HepG2 (cell line): ENCODE data around the gene TXN2. TPM values are rescaled to one million over a fixed set of nuclear protein-coding genes. Genes with fewer than 3 reads are reported as not detected.

Experiments
- ATAC-seq: fragments of 200-7000 bp; cut with Tn5 transposase; 3 replicates; pipeline ENCODE4 v1.9.1; 2020; ENCODE audit warnings: mild to moderate bottlenecking, moderate library complexity
- BruUV-seq: library from RNA; stranded (reverse); fragments of 400-500 nt; replicated peaks from 2 replicates; lab custom pipeline; 2021; lab: Mats Ljungman, UMichigan
- CTCF ChIA-PET: fragments of 300-600 bp; formaldehyde crosslinking; extraction: SDS; loops from one replicate; lab custom pipeline; 2021; ENCODE audit warnings: low total read pairs, inconsistent platforms, low intra/inter-chr PET ratio; lab: Yijun Ruan, JAX
- POLR2A ChIA-PET: fragments of 350-600 bp; sonication (Branson Sonifier 250); formaldehyde crosslinking; loops from one replicate; lab custom pipeline; 2020; ENCODE audit warnings: antibody characterized with exemption, inconsistent platforms; lab: Yijun Ruan, JAX
- DNase-seq: peaks from one replicate; pipeline ENCODE4 v3.0.0-alpha.2; 2015; ENCODE audit warnings: low spot score
- FAIRE-seq: peaks from 3 replicates; lab custom pipeline; 2011; peaks lifted over from hg19 to GRCh38; lab: Jason Lieb, UNC
- H2AFZ ChIP-seq: one replicate; pipeline ENCODE4 v1.6.1; 2011; ENCODE audit warnings: low read length, inconsistent platforms
- H3K27ac ChIP-seq: fragments of 300-600 bp; 3 replicates; pipeline ENCODE4 v1.8.0; 2011; ENCODE audit warnings: mixed run types, mild to moderate bottlenecking, mixed read lengths, low read length, inconsistent platforms; ENCODE audit not compliant: insufficient read depth; ENCODE audit errors: extremely low read length
- H3K27me3 ChIP-seq, 2 experiments: fragments of 200-600 bp in 1 of 2; 2 replicates in 1 of 2; 3 replicates in 1 of 2; pipeline versions ENCODE4 v1.6.0 to v1.8.0; 2011; ENCODE audit warnings: low read length in 2 of 2, mild to moderate bottlenecking in 2 of 2, moderate library complexity in 2 of 2, inconsistent platforms in 1 of 2; ENCODE audit not compliant: insufficient read depth in 2 of 2, control insufficient read depth in 1 of 2
- H3K36me3 ChIP-seq, 2 experiments: fragments of 200-600 bp in 1 of 2; replicated peaks in 1 of 2; 2 replicates in 1 of 2; 3 replicates in 1 of 2; pipeline versions ENCODE4 v1.5.1 to v1.8.0; 2011; ENCODE audit warnings: low read length in 2 of 2, inconsistent platforms in 1 of 2; ENCODE audit not compliant: insufficient read depth in 2 of 2, control insufficient read depth in 1 of 2
- H3K4me1 ChIP-seq: 2 replicates; pipeline ENCODE4 v1.5.1; 2012; ENCODE audit warnings: low read length, inconsistent platforms; ENCODE audit not compliant: insufficient read depth
- H3K4me2 ChIP-seq: 2 replicates; pipeline ENCODE4 v1.6.0; 2011; ENCODE audit warnings: low read depth, low read length, inconsistent platforms
- H3K4me3 ChIP-seq, 3 experiments: fragments of 200-600 bp in 1 of 3; sonication (generic), shearing (Covaris generic) in 1 of 3; replicated peaks in 1 of 3; 2 replicates each; pipeline ENCODE4 v1.5.1; 2011 to 2016; ENCODE audit warnings: low read length in 3 of 3, inconsistent platforms in 2 of 3, low read depth in 2 of 3, mild to moderate bottlenecking in 2 of 3, control low read depth in 1 of 3, mixed read lengths in 1 of 3; ENCODE audit not compliant: insufficient read depth in 1 of 3
- H3K79me2 ChIP-seq: one replicate; pipeline ENCODE4 v1.6.1; 2011; ENCODE audit warnings: low read length, inconsistent platforms; ENCODE audit not compliant: insufficient read depth
- H3K9ac ChIP-seq: 2 replicates; pipeline ENCODE4 v1.6.0; 2011; ENCODE audit warnings: mild to moderate bottlenecking, low read depth, low read length, inconsistent platforms; ENCODE audit not compliant: insufficient read depth
- H3K9me3 ChIP-seq: 2 replicates; pipeline ENCODE4 v1.5.1; 2012; ENCODE audit warnings: mild to moderate bottlenecking, low read length
- H4K20me1 ChIP-seq: 2 replicates; pipeline ENCODE4 v1.6.0; 2011; ENCODE audit warnings: inconsistent platforms, mild to moderate bottlenecking, low read length, moderate library complexity; ENCODE audit not compliant: insufficient read depth
- CBX2 ChIP-seq, 2 experiments: fragments of 200-600 bp in 1 of 2; sonication (generic); formaldehyde crosslinking in 1 of 2; IDR thresholded peaks; 2 replicates each; pipeline versions ENCODE4 v1.7.0 to v1.8.1; 2018 to 2022; ENCODE audit warnings: low read depth in 2 of 2, low read length in 1 of 2, mild to moderate bottlenecking in 1 of 2, missing genetic modification reagents in 1 of 2
- EP300 ChIP-seq, 3 experiments: sonication (generic) in 1 of 3; formaldehyde crosslinking in 1 of 3; IDR thresholded peaks; 2 replicates each; pipeline versions ENCODE4 v1.5.1 to v1.6.1; 2011 to 2020; ENCODE audit warnings: low read depth in 2 of 3, low read length in 2 of 3, borderline replicate concordance in 1 of 3, improper control_type of control experiment in 1 of 3, mild to moderate bottlenecking in 1 of 3, missing genetic modification reagents in 1 of 3, moderate library complexity in 1 of 3
- ERF ChIP-seq: IDR thresholded peaks from 2 replicates; pipeline ENCODE4 v1.6.1; 2018; ENCODE audit warnings: missing biosample characterization, missing genetic modification reagents
- FOXA3 ChIP-seq: IDR thresholded peaks from 2 replicates; pipeline ENCODE4 v1.6.1; 2016; ENCODE audit warnings: missing genetic modification reagents, missing compliant biosample characterization
- GABPB1 ChIP-seq: IDR thresholded peaks from 2 replicates; pipeline ENCODE4 v1.6.1; 2016; ENCODE audit warnings: mild to moderate bottlenecking, missing genetic modification reagents, moderate library complexity, missing compliant biosample characterization
- HMG20A ChIP-seq: IDR thresholded peaks from 2 replicates; pipeline ENCODE4 v1.6.1; 2016; ENCODE audit warnings: borderline replicate concordance
- IKZF1 ChIP-seq: fragments of 450-650 bp; IDR thresholded peaks from 2 replicates; pipeline ENCODE4 v1.7.1; 2016
- IRF2 ChIP-seq: IDR thresholded peaks from 2 replicates; pipeline ENCODE4 v1.6.1; 2018; ENCODE audit warnings: missing genetic modification reagents, missing compliant biosample characterization
- POLR2AphosphoS5 ChIP-seq: IDR thresholded peaks from 2 replicates; pipeline ENCODE4 v1.6.1; 2012; ENCODE audit warnings: low read depth, low read length
- PRMT3 ChIP-seq: sonication (generic); formaldehyde crosslinking; IDR thresholded peaks from 2 replicates; pipeline ENCODE4 v1.8.1; 2022; ENCODE audit warnings: low read depth, mild to moderate bottlenecking, moderate library complexity, missing genetic modification reagents, borderline replicate concordance
- SCMH1 ChIP-seq: sonication (generic); formaldehyde crosslinking; IDR thresholded peaks from 2 replicates; pipeline ENCODE4 v1.9.0; 2021; ENCODE audit warnings: missing genetic modification reagents, mild to moderate bottlenecking, borderline replicate concordance
- SETDB1 ChIP-seq: sonication (generic); formaldehyde crosslinking; IDR thresholded peaks from 2 replicates; pipeline ENCODE4 v1.5.1; 2020; ENCODE audit warnings: missing genetic modification reagents, mild to moderate bottlenecking, borderline replicate concordance
- ZBTB2 ChIP-seq: sonication (generic); formaldehyde crosslinking; IDR thresholded peaks from 2 replicates; pipeline ENCODE4 v1.8.0; 2022; ENCODE audit warnings: low read depth, missing genetic modification reagents
- ZNF251 ChIP-seq: sonication (generic); formaldehyde crosslinking; IDR thresholded peaks from 2 replicates; pipeline ENCODE4 v1.9.0; 2021; ENCODE audit warnings: mild to moderate bottlenecking, missing genetic modification reagents
- ZNF513 ChIP-seq: sonication (generic); formaldehyde crosslinking; conservative IDR thresholded peaks from 2 replicates; pipeline ENCODE4 v1.5.0; 2020; ENCODE audit warnings: missing genetic modification reagents
- ZSCAN12 ChIP-seq: sonication (generic); formaldehyde crosslinking; IDR thresholded peaks from 2 replicates; pipeline ENCODE4 v1.9.0; 2021; ENCODE audit warnings: mild to moderate bottlenecking, missing genetic modification reagents
- WGBS: methylation state at CpG from one replicate; pipeline ENCODE4 v1.1.6; 2017; ENCODE audit warnings: low lambda C conversion rate; 5-methylcytosine and 5-hydroxymethylcytosine counted together
- in situ Hi-C: cut with HindIII; loops from 2 replicates; pipeline ENCODE4 v1.10.0; 2017; ENCODE audit warnings: low pct_unique_long_range_greater_than_20kb; ENCODE audit not compliant: extremely low pct_ligation_motif_present
- intact Hi-C: fragments of 100-400 bp; cut with micrococcal nuclease; formaldehyde crosslinking; loops from one replicate; pipeline ENCODE4 v1.10.0; 2022; ENCODE audit not compliant: unreplicated experiment
- polyA plus RNA-seq, 8 experiments: library from polyadenylated mRNA; depleted of rRNA in 3 of 8; stranded (reverse) in 7 of 8; unstranded in 1 of 8; fragments of >200 nt; fragmentation: Illumina TruSeq in 4 of 8; extraction: Trizol in 4 of 8; gene quantifications; 2 replicates each; pipeline versions ENCODE4 v1.2.1 to v1.2.3, GENCODE V29; 2011 to 2016; ENCODE audit warnings: low read depth in 4 of 8, missing spikeins in 1 of 8, mixed read lengths in 1 of 8; ENCODE audit not compliant: insufficient read depth in 1 of 8
- total RNA-seq, 5 experiments: library from RNA; depleted of rRNA; stranded (reverse); fragments of >200 nt; fragmentation: Illumina TruSeq; extraction: Trizol; gene quantifications; 2 replicates each; pipeline ENCODE4 v1.2.3, GENCODE V29; 2016; ENCODE audit warnings: low read depth in 1 of 5

The TXN2 gene
- total and polyA plus RNA-seq, 2 of the 13 experiments (the other 11 are each of a cell fraction or from before 2014, with no cell fraction given), result 41.4 to 109 TPM

DNA sequence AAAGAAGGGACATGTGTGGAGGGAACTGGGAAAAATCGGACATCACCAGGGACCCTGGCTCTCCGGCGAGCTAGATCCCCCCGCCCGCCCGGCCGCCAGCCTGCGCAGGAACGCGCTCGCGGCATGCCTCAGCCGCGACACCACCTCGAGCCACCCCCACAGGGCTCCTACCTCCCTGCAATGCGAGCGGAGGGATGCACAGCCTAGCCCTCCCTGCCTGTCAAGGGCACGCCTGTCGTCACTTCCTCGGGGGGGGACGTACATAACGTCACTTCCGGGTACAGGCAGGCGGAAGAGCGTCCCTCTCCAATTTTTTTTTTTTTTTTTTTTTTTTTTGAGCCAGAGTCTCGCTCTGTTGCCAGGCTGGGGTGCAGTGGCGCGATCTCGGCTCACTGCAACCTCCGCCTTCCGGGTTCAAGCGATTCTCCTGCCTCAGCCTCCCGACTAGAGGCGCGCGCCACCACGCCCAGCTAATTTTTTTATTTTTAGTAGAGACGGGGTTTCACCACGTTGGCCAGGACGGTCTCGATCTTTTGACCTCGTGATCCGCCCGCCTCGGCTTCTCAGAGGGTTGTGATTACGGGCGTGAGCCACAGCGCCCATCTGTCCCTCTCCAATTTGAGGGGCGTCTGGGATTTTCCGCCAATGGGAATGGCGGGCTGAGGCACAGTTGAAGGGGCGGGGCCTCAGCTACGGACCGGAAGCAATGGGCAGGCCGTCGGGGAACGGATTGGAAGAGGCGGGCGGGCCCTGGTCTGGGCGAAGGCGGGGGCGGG is at the start of gene TXN2 (continued):
- TF ChIP-seq SCMH1, result no peak
- TF ChIP-seq ERF (CRISPR knock-in tag), result peak; percentile 53; the same call in 1 of the 2 replicates
- no peak for TF ChIP-seq ZNF513 (CRISPR knock-in tag)
- TF ChIP-seq IRF2, result no peak
- TF ChIP-seq ZNF251 (CRISPR knock-in tag), result no peak

DNA sequence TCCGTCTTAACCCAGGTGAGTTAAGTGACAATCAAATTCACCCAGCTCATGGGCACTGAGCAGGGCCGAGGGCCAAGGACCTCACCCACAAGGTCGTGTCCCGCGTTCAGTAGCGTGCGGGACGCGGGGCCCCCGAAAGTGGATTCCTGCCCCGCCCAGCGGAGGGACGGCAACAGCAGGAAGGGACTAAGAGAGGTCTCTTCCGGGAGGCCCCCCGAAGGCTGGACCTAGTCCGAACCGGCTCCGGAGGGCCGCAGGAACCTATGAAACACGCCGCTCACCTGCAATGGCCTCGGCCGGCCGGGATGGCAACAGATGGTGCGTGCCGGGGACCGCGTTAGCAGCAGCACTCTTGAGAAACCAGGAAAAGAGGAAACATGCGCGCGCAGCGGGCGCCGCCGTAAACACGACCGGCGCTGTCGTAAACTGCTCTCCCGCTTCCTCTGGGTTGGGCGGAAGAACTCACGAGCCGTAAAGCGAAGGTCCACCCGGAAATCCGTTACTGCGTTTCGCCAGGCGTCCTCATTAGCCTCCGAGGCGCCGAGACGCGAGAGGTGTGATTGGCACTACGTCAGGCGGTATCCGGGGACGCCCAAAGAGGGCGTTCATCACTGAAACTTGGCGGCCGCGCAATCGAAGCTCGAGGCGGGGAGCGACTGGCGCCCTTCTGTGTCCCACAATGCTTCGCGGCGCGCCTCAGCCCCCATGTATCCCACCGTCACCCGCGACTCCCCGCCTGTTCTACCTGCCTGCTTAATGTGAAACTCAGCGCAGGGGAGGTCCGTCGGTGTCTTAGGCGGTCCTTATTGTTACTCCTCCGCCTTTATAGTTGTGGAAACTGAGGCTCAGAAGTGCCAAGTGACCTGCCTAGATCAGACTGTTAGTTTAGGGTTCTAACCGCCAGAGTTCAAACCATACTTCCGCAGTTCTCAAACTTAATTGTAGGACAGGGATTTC is 47.6 kb upstream of the TXN2 start, which contains the start of gene EIF3D:
Gene EIF3D (minus strand): TSS at position 372 of the 957 bp plus-strand sequence. CDS start 3,045 bp downstream, outside the sequence.
- Histone ChIP-seq H3K36me3 (peaks cover 7 to 28% of the 10 kb centered on the region in 2 experiments; a peak in 4 of 5 replicates), H2AFZ (peak within 1 kb of the TSS; percentile 66), H3K4me3 (peak within 1 kb of the TSS; percentile 87 to 88 (median 88)), H3K4me2 (peak within 1 kb of the TSS; percentile 98), H3K79me2 (peaks cover 19% of the 10 kb centered on the region), H3K9ac (peak within 1 kb of the TSS; percentile 90), H3K9me3 (no peaks in the 10 kb centered on the region), H3K27me3 (no peaks in the 10 kb centered on the region; a peak in 2 of 5 replicates), H3K27ac (peak within 1 kb of the TSS; percentile 97), H3K4me1 (peaks cover 30% of the 10 kb centered on the region), H4K20me1 (no peaks in the 10 kb centered on the region)
- in situ Hi-C loops, result no loop called here
- intact Hi-C loops, result no loop called here
- peak; percentile 94 for ATAC-seq
- peak; percentile 99 for DNase-seq
- BruUV-seq, result no TSS peak
- peak; percentile 90 for FAIRE-seq
- ChIA-PET CTCF (no interaction called here), POLR2A (interaction anchor here (0.8 to 2.4 kb wide), 9 partner anchors 8 to 504 kb away, joined by 3 to 21 read pairs (median 3); partner anchors contain the start of genes FOXRED2 and TXN2)
- WGBS, result 2% methylated on average over 19 of the region's 82 CpGs
- TF ChIP-seq POLR2AphosphoS5 (peak; percentile 79), IKZF1 (no peak), EP300 (IDR thresholded peaks at IDR 0.05; ENCODE audit: low read depth in 2 of 2, low read length in 2 of 2) (no peak; a peak in 1 of 4 replicates), EP300 (CRISPR knock-in tag; IDR thresholded peaks at IDR 0.05; ENCODE audit: borderline replicate concordance) (no peak), ZBTB2 (CRISPR knock-in tag) (peak; percentile 97), PRMT3 (no peak; the same call in 1 of the 2 replicates), GABPB1 (CRISPR knock-in tag) (peak; percentile 99), ZSCAN12 (CRISPR knock-in tag) (peak; percentile 66; the same call in 1 of the 2 replicates), HMG20A (CRISPR knock-in tag) (no peak), SETDB1 (CRISPR knock-in tag) (no peak), FOXA3 (CRISPR knock-in tag) (peak; percentile 61), CBX2 (IDR thresholded peaks at IDR 0.05; ENCODE audit: low read depth, low read length) (no peak), CBX2 (CRISPR knock-in tag; IDR thresholded peaks at IDR 0.05; ENCODE audit: low read depth) (no peak)
